PFSK-1 (cell line): Measurements from ENCODE around the gene PRDM16.

Source experiments
- FOXP2 ChIP-seq: optimal IDR thresholded peaks from 2 replicates; pipeline ENCODE3; 2011; ENCODE audit warnings: borderline replicate concordance, control low read depth, inconsistent platforms; ENCODE audit not compliant: insufficient read depth; ENCODE audit errors: extremely low read length, extremely low read depth
- POLR2AphosphoS5 ChIP-seq: IDR thresholded peaks from 2 replicates; pipeline ENCODE4 v1.6.1; 2012; ENCODE audit warnings: low read depth, mild to moderate bottlenecking, control low read depth, low read length, moderate library complexity
- REST ChIP-seq, 2 experiments: IDR thresholded peaks; 2 replicates each; pipeline versions ENCODE4 v1.6.1 to v1.8.0; 2011 to 2012; ENCODE audit warnings: low read depth in 2 of 2, low read length in 2 of 2, control low read depth in 1 of 2, inconsistent platforms in 1 of 2, mild to moderate bottlenecking in 1 of 2, moderate library complexity in 1 of 2; ENCODE audit not compliant: insufficient read depth in 1 of 2
- SIN3A ChIP-seq: IDR thresholded peaks from 2 replicates; pipeline ENCODE4 v1.6.1; 2012; ENCODE audit warnings: mild to moderate bottlenecking, low read length, moderate library complexity, borderline replicate concordance; ENCODE audit not compliant: insufficient read depth
- TAF1 ChIP-seq: IDR thresholded peaks from 2 replicates; pipeline ENCODE4 v1.6.1; 2012; ENCODE audit warnings: low read length, control low read depth, borderline replicate concordance; ENCODE audit not compliant: insufficient read depth

Gene PRDM16

GRCh38 chr1:3378411-3379208, 309.6 kb downstream of the PRDM16 start:
- TF ChIP-seq TAF1 = no peak
- no peak for TF ChIP-seq FOXP2
- TF ChIP-seq REST (IDR thresholded peaks at IDR 0.05; ENCODE audit: insufficient read depth in 1 of 2, low read depth in 2 of 2, low read length in 2 of 2) = no peak
- no peak for TF ChIP-seq SIN3A
- no peak for TF ChIP-seq POLR2AphosphoS5

GRCh38 chr1:3379934-3380333, 310.9 kb downstream of the PRDM16 start:
- TF ChIP-seq POLR2AphosphoS5 (no peak), SIN3A (no peak), TAF1 (no peak), FOXP2 (no peak), REST (IDR thresholded peaks at IDR 0.05; ENCODE audit: insufficient read depth in 1 of 2, low read depth in 2 of 2, low read length in 2 of 2) (no peak)

GRCh38 chr1:3380469-3380868, 311.5 kb downstream of the PRDM16 start:
- TF ChIP-seq TAF1 (no peak), FOXP2 (no peak), REST (IDR thresholded peaks at IDR 0.05; ENCODE audit: insufficient read depth in 1 of 2, low read depth in 2 of 2, low read length in 2 of 2) (no peak), SIN3A (no peak), POLR2AphosphoS5 (no peak)

- TF ChIP-seq SIN3A (no peak), REST (IDR thresholded peaks at IDR 0.05; ENCODE audit: insufficient read depth in 1 of 2, low read depth in 2 of 2, low read length in 2 of 2) (no peak), TAF1 (no peak), POLR2AphosphoS5 (no peak), FOXP2 (no peak)
Observed at GRCh38 chr1:3381901-3382300, 312.9 kb downstream of the PRDM16 start.
